ENCODE measurements around the gene NAGK. TPM values are rescaled to one million over a fixed set of nuclear protein-coding genes. Genes with fewer than 3 reads are reported as not detected.

The NAGK gene
- total and polyA plus RNA-seq, 2 of the 8 experiments (the other 6 are each of a cell fraction or from before 2014, with no cell fraction given), result 57.9 to 59.9 TPM

DNA sequence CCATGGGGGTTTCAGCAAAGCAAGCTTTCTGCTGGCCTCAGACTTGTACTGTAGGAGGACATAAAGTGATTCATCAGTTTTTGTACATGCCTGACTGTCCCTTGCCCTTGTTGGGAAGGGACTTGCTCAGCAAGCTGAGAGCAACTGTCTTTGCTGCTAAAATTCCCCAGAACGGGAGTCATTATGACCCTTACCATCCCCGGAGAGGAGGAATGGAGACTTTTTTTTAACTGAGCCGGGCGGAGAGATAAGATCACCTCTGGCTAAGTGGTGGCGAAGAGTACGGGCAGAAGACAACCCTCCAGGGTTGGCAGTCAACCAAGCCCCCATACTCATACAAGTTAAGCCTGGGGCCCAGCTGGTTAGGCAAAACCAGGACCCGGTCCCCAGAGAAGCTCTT is 20.4 kb upstream of the NAGK start (continued):
- TF ChIP-seq, protein P1, sequence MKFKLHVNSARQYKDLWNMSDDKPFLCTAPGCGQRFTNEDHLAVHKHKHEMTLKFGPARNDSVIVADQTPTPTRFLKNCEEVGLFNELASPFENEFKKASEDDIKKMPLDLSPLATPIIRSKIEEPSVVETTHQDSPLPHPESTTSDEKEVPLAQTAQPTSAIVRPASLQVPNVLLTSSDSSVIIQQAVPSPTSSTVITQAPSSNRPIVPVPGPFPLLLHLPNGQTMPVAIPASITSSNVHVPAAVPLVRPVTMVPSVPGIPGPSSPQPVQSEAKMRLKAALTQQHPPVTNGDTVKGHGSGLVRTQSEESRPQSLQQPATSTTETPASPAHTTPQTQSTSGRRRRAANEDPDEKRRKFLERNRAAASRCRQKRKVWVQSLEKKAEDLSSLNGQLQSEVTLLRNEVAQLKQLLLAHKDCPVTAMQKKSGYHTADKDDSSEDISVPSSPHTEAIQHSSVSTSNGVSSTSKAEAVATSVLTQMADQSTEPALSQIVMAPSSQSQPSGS (IDR thresholded peaks at IDR 0.05; ENCODE audit: low read length), result no peak
- TF ChIP-seq KDM1A (IDR thresholded peaks at IDR 0.05; ENCODE audit: borderline replicate concordance, low read length) (no peak), BACH1 (IDR thresholded peaks at IDR 0.05; ENCODE audit: low read length) (no peak), MAFK (IDR thresholded peaks at IDR 0.05; ENCODE audit: low read depth, low read length) (no peak), CEBPB (IDR thresholded peaks at IDR 0.05; ENCODE audit: low read depth, low read length) (no peak), FOSL1 (IDR thresholded peaks at IDR 0.05; ENCODE audit: insufficient read depth, low read depth, low read length) (no peak), EGR1 (IDR thresholded peaks at IDR 0.05; ENCODE audit: borderline replicate concordance, low read depth, low read length) (no peak)
- TF ChIP-seq, protein P2, sequence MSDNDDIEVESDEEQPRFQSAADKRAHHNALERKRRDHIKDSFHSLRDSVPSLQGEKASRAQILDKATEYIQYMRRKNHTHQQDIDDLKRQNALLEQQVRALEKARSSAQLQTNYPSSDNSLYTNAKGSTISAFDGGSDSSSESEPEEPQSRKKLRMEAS (IDR thresholded peaks at IDR 0.05), result no peak

Measured in H1 (cell line).